ENCODE measurements around the gene MBOAT2.

GRCh38 chr2:8980096-8980495, 23.4 kb downstream of the MBOAT2 start:
- TF ChIP-seq POLR2A (IDR thresholded peaks at IDR 0.05) (no peak), CTCF (IDR thresholded peaks at IDR 0.05) (no peak), POLR2AphosphoS5 (IDR thresholded peaks at IDR 0.05) (no peak)
